Fibroblast of pulmonary artery (primary cell): ENCODE results near the gene PDE3B.
A peak's percentile ranks its signal among the peaks of the same experiment; 100 is the strongest.
"Not testable (repeated sequence)": the region's sequence is repeated elsewhere in the genome, so short reads cannot be mapped to it uniquely, and the experiment has no call there.

Source experiments
- DNase-seq: peaks from one replicate; pipeline ENCODE4 v3.0.0-alpha.2; 2010; ENCODE audit warnings: low read depth
- H3K4me3 ChIP-seq: replicated peaks from 2 replicates; pipeline ENCODE4 v1.5.1; 2011; ENCODE audit warnings: low read depth, mild to moderate bottlenecking, control low read depth, low read length, moderate library complexity
- CTCF ChIP-seq: IDR thresholded peaks from 2 replicates; pipeline ENCODE4 v1.5.1; 2011; ENCODE audit warnings: mild to moderate bottlenecking, control low read depth, low read length, inconsistent platforms; ENCODE audit errors: missing control alignments

Gene PDE3B

DNA sequence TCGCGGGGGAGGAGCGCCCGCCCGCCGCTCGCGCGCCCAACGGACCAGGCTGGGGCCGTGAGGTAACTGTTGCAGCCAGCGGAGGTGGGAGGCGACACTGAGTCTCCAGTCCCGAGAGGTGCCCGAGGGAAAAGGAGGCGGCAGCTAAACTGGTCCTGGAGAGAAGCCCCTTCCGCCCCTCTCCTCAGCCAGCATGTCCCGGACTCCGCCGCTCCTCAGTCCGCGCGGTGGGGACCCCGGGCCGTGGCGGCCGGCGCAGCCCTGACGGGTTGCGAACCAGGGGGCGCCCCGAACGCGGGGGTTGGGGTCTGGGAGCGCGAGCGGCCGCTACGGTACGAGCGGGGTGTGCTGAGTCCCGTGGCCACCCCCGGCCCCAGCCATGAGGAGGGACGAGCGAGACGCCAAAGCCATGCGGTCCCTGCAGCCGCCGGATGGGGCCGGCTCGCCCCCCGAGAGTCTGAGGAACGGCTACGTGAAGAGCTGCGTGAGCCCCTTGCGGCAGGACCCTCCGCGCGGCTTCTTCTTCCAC, at the start of gene PDE3B:
Gene PDE3B, plus strand, starts transcription at position 108 of the 529 bp plus-strand sequence. Its CDS starts 272 bp downstream, at position 380.
- H3K4me3 ChIP-seq: peak within 1 kb of the TSS; percentile 65
- peak; percentile 46 for DNase-seq
- TF ChIP-seq CTCF: no peak

GRCh38 chr11:14595261-14595660, 48.3 kb upstream of the PDE3B start:
- DNase-seq, H3K4me3 ChIP-seq: not testable (repeated sequence)

DNA sequence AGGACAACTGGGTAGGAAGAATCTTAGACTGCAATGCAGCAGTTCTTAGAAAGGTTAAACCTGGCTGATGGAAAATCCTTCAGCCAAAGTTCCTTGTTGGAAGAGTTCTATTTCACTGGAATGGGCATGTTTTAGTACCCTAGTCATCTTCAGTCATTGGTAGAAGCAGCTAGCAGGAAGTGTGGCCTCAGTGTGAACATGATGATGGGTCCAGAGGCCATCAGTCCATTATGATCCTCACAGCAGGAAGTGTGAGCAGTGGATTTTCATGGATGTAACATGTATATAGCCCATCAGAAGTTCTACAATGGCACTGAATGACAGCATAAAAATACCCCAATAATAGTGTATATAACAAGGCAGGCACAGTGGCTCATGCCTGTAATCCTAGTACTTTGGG, 35.9 kb upstream of the PDE3B start:
- TF ChIP-seq CTCF: no peak
- H3K4me3 ChIP-seq: no peak overlapping the region
- DNase-seq: no peak

DNA sequence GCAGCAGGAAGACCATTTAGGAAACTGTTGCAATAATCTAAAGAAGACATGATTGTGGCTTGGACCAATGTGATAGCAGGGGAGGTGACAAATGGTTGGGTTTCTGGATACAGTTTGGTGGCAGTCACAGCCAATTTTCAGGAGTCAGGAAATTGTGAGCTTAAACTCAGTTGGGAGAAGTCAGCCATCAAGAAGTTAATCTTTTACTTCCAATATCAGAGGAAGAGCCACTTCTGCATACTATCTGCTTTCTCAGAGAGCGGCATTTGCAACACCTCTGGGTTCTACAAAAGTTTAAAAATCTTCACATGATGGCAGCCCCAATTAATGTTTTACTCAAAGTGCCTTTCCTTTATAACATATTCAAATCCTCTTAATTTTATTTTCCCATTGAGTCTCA, 33.7 kb upstream of the PDE3B start:
- TF ChIP-seq CTCF: no peak
- DNase-seq: no peak

DNA sequence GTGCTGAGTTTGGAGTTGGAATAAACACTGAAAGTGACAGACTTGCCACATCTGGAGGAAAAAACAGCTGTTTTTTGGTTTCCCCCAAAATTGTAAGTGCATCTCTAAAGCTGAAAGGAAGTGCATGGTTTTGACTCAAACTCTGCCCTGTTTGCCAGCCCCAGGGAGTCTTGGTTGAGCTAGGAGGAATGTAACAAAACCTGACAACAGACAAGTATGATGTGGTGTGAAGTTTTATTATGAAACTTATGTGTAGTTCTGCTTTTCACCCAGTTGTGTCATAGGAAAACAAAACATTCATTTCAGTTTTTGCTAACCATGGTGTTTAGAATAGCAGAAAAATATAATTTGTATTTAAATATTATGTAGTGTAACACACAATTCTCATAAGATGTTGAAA, 31.7 kb upstream of the PDE3B start:
- TF ChIP-seq CTCF: no peak
- H3K4me3 ChIP-seq: no peak overlapping the region
- DNase-seq: no peak

More for the DNA sequence above, 33.7 kb upstream of the PDE3B start:
- no peak overlapping the region for H3K4me3 ChIP-seq

DNA sequence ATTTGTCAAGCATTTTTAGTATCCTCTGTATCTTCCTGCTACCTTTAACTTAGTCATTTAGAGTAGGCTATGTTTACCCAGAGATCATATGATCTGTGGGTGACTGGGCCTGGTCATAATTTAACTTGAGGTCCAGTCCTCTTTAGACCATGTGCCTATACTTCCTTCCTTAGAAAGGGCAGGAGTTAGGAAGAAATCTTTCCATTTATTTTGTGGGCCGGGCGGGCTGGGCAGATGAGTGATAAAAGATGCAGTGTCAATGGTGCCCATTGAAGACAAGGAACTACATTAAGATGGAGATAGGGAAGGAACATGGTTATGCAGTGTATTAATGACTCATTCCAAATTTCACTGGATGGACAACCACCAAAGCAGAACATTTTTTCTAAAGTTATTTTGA, 30.9 kb upstream of the PDE3B start:
- no peak for TF ChIP-seq CTCF
- DNase-seq: no peak
- no peak overlapping the region for H3K4me3 ChIP-seq

GRCh38 chr11:14614091-14614622, 29.4 kb upstream of the PDE3B start:
- no peak overlapping the region for H3K4me3 ChIP-seq
- TF ChIP-seq CTCF: no peak
- DNase-seq: no peak
